Endothelial cell of umbilical vein (primary cell): ENCODE results near the gene RSRC1. TPM values are rescaled to one million over a fixed set of nuclear protein-coding genes. Genes with fewer than 3 reads are reported as not detected.

Source experiments
- BruUV-seq: library from RNA; stranded (reverse); fragments of 400-500 nt; replicated peaks from 2 replicates; lab custom pipeline; 2021; lab: Mats Ljungman, UMichigan
- CTCF ChIA-PET: fragments of 300-600, 350-600 bp; sonication (Branson Sonifier 250); formaldehyde crosslinking; loops from one replicate; lab custom pipeline; 2021; ENCODE audit warnings: antibody characterized with exemption, inconsistent platforms; lab: Charles Lee
- POLR2A ChIA-PET: fragments of 300-600, 350-600 bp; sonication (Branson Sonifier 250); formaldehyde crosslinking; loops from one replicate; lab custom pipeline; 2021; ENCODE audit warnings: antibody characterized with exemption, inconsistent platforms; lab: Charles Lee
- DNase-seq: peaks from one replicate; pipeline ENCODE4 v3.0.0-alpha.2; 2011; ENCODE audit warnings: low read depth, low spot score
- FAIRE-seq: peaks from 2 replicates; lab custom pipeline; 2011; peaks lifted over from hg19 to GRCh38; lab: Jason Lieb, UNC
- H2AFZ ChIP-seq: 2 replicates; pipeline ENCODE4 v1.6.0; 2012; ENCODE audit warnings: low read depth, low read length, control low read depth, inconsistent platforms
- H3K27ac ChIP-seq: 2 replicates; pipeline ENCODE4 v1.5.1; 2011; ENCODE audit warnings: low read depth, mild to moderate bottlenecking, control low read depth, low read length, moderate library complexity; ENCODE audit not compliant: insufficient read depth
- H3K27me3 ChIP-seq, 2 experiments: 2 replicates each; pipeline versions ENCODE4 v1.6.0 to v1.6.1; 2011; ENCODE audit warnings: low read length in 2 of 2, mixed read lengths in 1 of 2; ENCODE audit not compliant: control insufficient read depth in 2 of 2, insufficient read depth in 2 of 2
- H3K36me3 ChIP-seq, 2 experiments: 2 replicates in 1 of 2; 3 replicates in 1 of 2; pipeline ENCODE4 v1.5.1; 2011; ENCODE audit warnings: low read length in 2 of 2, mild to moderate bottlenecking in 1 of 2, moderate library complexity in 1 of 2; ENCODE audit not compliant: control insufficient read depth in 2 of 2, insufficient read depth in 2 of 2; ENCODE audit errors: extremely low read depth in 1 of 2
- H3K4me1 ChIP-seq: 3 replicates; pipeline ENCODE4 v1.5.1; 2011; ENCODE audit warnings: mild to moderate bottlenecking, low read length; ENCODE audit not compliant: control insufficient read depth, insufficient read depth; ENCODE audit errors: extremely low read depth
- H3K4me2 ChIP-seq: 2 replicates; pipeline ENCODE4 v1.6.1; 2011; ENCODE audit warnings: low read length, control low read depth, mixed read lengths; ENCODE audit not compliant: insufficient read depth
- H3K4me3 ChIP-seq, 3 experiments: fragments of 200-600 bp in 1 of 3; sonication (generic), shearing (Covaris generic) in 1 of 3; replicated peaks in 1 of 3; 2 replicates each; pipeline ENCODE4 v1.5.1; 2011 to 2016; ENCODE audit warnings: control low read depth in 3 of 3, low read length in 3 of 3, mild to moderate bottlenecking in 2 of 3, inconsistent platforms in 1 of 3, low read depth in 1 of 3, moderate library complexity in 1 of 3; ENCODE audit not compliant: insufficient read depth in 1 of 3
- H3K79me2 ChIP-seq: 2 replicates; pipeline ENCODE4 v1.6.0; 2012; ENCODE audit warnings: low read length, inconsistent platforms; ENCODE audit not compliant: control insufficient read depth, insufficient read depth
- H3K9ac ChIP-seq: replicated peaks from 2 replicates; pipeline ENCODE3; 2011; ENCODE audit warnings: low read length, control low read depth; ENCODE audit not compliant: insufficient read depth; ENCODE audit errors: extremely low read depth
- H3K9me1 ChIP-seq: replicated peaks from 3 replicates; pipeline ENCODE4 v1.6.0; 2011; ENCODE audit warnings: mild to moderate bottlenecking, low read length; ENCODE audit not compliant: control insufficient read depth, insufficient read depth; ENCODE audit errors: extremely low read depth
- H3K9me3 ChIP-seq: replicated peaks from 2 replicates; pipeline ENCODE4 v1.5.1; 2012; ENCODE audit warnings: low read length, inconsistent platforms; ENCODE audit not compliant: control insufficient read depth, insufficient read depth
- H4K20me1 ChIP-seq: replicated peaks from 2 replicates; pipeline ENCODE3; 2011; ENCODE audit warnings: mild to moderate bottlenecking, low read length; ENCODE audit not compliant: control insufficient read depth, insufficient read depth; ENCODE audit errors: extremely low read depth
- EZH2 ChIP-seq: IDR thresholded peaks from 2 replicates; pipeline ENCODE4 v1.6.1; 2012; ENCODE audit warnings: borderline replicate concordance, low read depth, mild to moderate bottlenecking, moderate library complexity, low read length, inconsistent platforms; ENCODE audit not compliant: severe bottlenecking
- FOS ChIP-seq: IDR thresholded peaks from 2 replicates; pipeline ENCODE4 v1.6.1; 2011; ENCODE audit warnings: mild to moderate bottlenecking, low read length, moderate library complexity, borderline replicate concordance; ENCODE audit not compliant: insufficient read depth
- GATA2 ChIP-seq: IDR thresholded peaks from 2 replicates; pipeline ENCODE4 v1.7.0; 2011; ENCODE audit warnings: low read depth, mild to moderate bottlenecking, moderate library complexity, mixed read lengths, low read length; ENCODE audit not compliant: insufficient read length, insufficient read depth
- JUN ChIP-seq: IDR thresholded peaks from 2 replicates; pipeline ENCODE4 v1.6.1; 2011; ENCODE audit warnings: borderline replicate concordance, low read depth; ENCODE audit not compliant: insufficient read length, insufficient read depth
- MYC ChIP-seq: IDR thresholded peaks from one replicate; pipeline ENCODE4 v1.6.1; 2011; ENCODE audit warnings: mild to moderate bottlenecking, low read depth, low read length
- POLR2A ChIP-seq: IDR thresholded peaks from 2 replicates; pipeline ENCODE4 v1.6.1; 2012; ENCODE audit warnings: low read depth, mild to moderate bottlenecking, control low read depth, low read length
- POLR2AphosphoS5 ChIP-seq: IDR thresholded peaks from 2 replicates; pipeline ENCODE4 v1.6.1; 2012; ENCODE audit warnings: low read depth, mild to moderate bottlenecking, control low read depth, low read length, moderate library complexity; ENCODE audit not compliant: insufficient read depth
- dilution Hi-C: fragments of 300-500 bp; cut with MboI; formaldehyde crosslinking; loops from one replicate; pipeline ENCODE4 v1.15.0; 2019; ENCODE audit warnings: low sequenced_read_pairs; ENCODE audit not compliant: extremely low pct_ligation_motif_present
- intact Hi-C: fragments of 100-400 bp; cut with micrococcal nuclease; formaldehyde crosslinking; loops from one replicate; pipeline ENCODE4 v1.10.0; 2022
- polyA plus RNA-seq, 4 experiments: library from polyadenylated mRNA; depleted of rRNA in 3 of 4; stranded (reverse) in 3 of 4; unstranded in 1 of 4; fragments of >200 nt; gene quantifications; 2 replicates each; pipeline versions ENCODE4 v1.2.1 to v1.2.3, GENCODE V29; 2011 to 2012; ENCODE audit warnings: missing spikeins in 1 of 4
- total RNA-seq: library from RNA; stranded (reverse); gene quantifications from 2 replicates; pipeline ENCODE4 v1.2.3, GENCODE V29; 2021
- TF ChIP-seq, protein P1 (sequence below): IDR thresholded peaks from 2 replicates; pipeline ENCODE4 v1.6.1; 2011; ENCODE audit not compliant: insufficient read depth, insufficient read length
- TF ChIP-seq, protein P2 (sequence below), 2 donors: IDR thresholded peaks; 1 replicate in 1 of 2; 2 replicates in 1 of 2; pipeline ENCODE4 v1.5.1; 2011; ENCODE audit warnings: low read length in 2 of 2, mild to moderate bottlenecking in 2 of 2, moderate library complexity in 2 of 2, control low read depth in 1 of 2, inconsistent platforms in 1 of 2, low read depth in 1 of 2; ENCODE audit not compliant: insufficient read depth in 1 of 2; ENCODE audit errors: extremely low read depth in 1 of 2

Gene RSRC1
- total and polyA plus RNA-seq, 2 donors (not counting 3 experiments of a cell fraction or from before 2014, with no cell fraction given), result 1.8 to 25.4 TPM

DNA sequence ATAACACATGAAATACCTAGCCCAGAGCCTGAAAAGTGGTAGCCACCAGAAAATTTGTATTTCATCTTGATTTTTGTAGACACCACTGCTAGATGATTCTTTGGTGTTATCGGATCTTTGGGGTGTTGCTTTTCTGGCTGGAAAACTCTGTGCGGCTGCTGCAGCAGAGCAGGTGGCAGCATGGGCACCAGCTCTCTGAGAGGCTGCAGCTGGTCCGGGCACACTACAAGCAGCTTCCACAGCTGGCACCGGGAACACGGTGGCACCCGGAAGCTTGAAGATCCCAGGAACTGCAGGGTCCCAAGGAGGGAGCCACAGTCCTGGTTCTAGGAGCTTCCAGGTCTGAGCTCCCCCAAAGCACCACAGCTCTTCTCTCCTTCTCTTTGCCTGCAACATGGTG, 249.4 kb downstream of the RSRC1 start:
- DNase-seq (no peak), FAIRE-seq (no peak)
- no peak for TF ChIP-seq FOS
- no peak for TF ChIP-seq EZH2
- TF ChIP-seq, protein P1, sequence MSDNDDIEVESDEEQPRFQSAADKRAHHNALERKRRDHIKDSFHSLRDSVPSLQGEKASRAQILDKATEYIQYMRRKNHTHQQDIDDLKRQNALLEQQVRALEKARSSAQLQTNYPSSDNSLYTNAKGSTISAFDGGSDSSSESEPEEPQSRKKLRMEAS, result no peak
- TF ChIP-seq GATA2, result no peak
- TF ChIP-seq, protein P2, sequence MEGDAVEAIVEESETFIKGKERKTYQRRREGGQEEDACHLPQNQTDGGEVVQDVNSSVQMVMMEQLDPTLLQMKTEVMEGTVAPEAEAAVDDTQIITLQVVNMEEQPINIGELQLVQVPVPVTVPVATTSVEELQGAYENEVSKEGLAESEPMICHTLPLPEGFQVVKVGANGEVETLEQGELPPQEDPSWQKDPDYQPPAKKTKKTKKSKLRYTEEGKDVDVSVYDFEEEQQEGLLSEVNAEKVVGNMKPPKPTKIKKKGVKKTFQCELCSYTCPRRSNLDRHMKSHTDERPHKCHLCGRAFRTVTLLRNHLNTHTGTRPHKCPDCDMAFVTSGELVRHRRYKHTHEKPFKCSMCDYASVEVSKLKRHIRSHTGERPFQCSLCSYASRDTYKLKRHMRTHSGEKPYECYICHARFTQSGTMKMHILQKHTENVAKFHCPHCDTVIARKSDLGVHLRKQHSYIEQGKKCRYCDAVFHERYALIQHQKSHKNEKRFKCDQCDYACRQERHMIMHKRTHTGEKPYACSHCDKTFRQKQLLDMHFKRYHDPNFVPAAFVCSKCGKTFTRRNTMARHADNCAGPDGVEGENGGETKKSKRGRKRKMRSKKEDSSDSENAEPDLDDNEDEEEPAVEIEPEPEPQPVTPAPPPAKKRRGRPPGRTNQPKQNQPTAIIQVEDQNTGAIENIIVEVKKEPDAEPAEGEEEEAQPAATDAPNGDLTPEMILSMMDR (IDR thresholded peaks at IDR 0.05; ENCODE audit: extremely low read depth in 1 of 2, insufficient read depth in 1 of 2, low read depth in 1 of 2, low read length in 2 of 2), result no peak
- no peak for TF ChIP-seq JUN
- no peak for TF ChIP-seq MYC
- no peak for TF ChIP-seq POLR2A
- TF ChIP-seq POLR2AphosphoS5, result no peak
- H3K4me3 ChIP-seq, result no peak overlapping the region
- no peaks in the 10 kb centered on the region for H4K20me1 ChIP-seq
- no peak overlapping the region for H3K9ac ChIP-seq
- H3K27ac ChIP-seq, result no peak overlapping the region
- intact Hi-C loops, result no loop called here
- no peaks in the 10 kb centered on the region for H3K9me3 ChIP-seq
- no peaks in the 10 kb centered on the region for H3K9me1 ChIP-seq
- no peaks in the 10 kb centered on the region for H3K79me2 ChIP-seq
- no peaks in the 10 kb centered on the region for H3K4me1 ChIP-seq
- no peaks in the 10 kb centered on the region for H3K27me3 ChIP-seq
- H3K4me2 ChIP-seq, result no peak overlapping the region
- H3K36me3 ChIP-seq, result no peaks in the 10 kb centered on the region
- no peak overlapping the region for H2AFZ ChIP-seq
- BruUV-seq, result no TSS peak
- ChIA-PET POLR2A (no interaction called here), CTCF (interaction anchor here (0.8 to 1.0 kb wide), 3 partner anchors 9 to 21 kb away, joined by 3 read pairs; no protein-coding TSS in a partner anchor)
- dilution Hi-C loops, result no loop called here
